WTC11 (cell line): ENCODE results near the gene SARDH. TPM values are rescaled to one million over a fixed set of nuclear protein-coding genes. Genes with fewer than 3 reads are reported as not detected.

ENCODE experiments used
- CREM ChIP-seq: sonication (generic); formaldehyde crosslinking; IDR thresholded peaks from 2 replicates; pipeline ENCODE4 v1.8.1; 2022; ENCODE audit warnings: mild to moderate bottlenecking, missing genetic modification reagents, moderate library complexity
- ESRRA ChIP-seq: sonication (generic); formaldehyde crosslinking; IDR thresholded peaks from 2 replicates; pipeline ENCODE4 v1.8.1; 2022; ENCODE audit warnings: mild to moderate bottlenecking, missing genetic modification reagents, borderline replicate concordance
- GRHL2 ChIP-seq: fragments of 250-450 bp; sonication (Bioruptor Pico); IDR thresholded peaks from 2 replicates; pipeline ENCODE4 v1.8.0; 2022; ENCODE audit warnings: mild to moderate bottlenecking, moderate library complexity; ENCODE audit not compliant: insufficient replicate concordance, severe bottlenecking
- GTF2I ChIP-seq: fragments of 250-450 bp; sonication (Bioruptor Pico); conservative IDR thresholded peaks from 2 replicates; pipeline ENCODE4 v1.4.0; 2021; ENCODE audit warnings: mild to moderate bottlenecking
- MXD4 ChIP-seq: fragments of 250-450 bp; sonication (Bioruptor Pico); IDR thresholded peaks from 2 replicates; pipeline ENCODE4 v1.8.0; 2021; ENCODE audit warnings: mild to moderate bottlenecking, moderate library complexity, borderline replicate concordance
- MYBL2 ChIP-seq: sonication (generic); formaldehyde crosslinking; IDR thresholded peaks from 2 replicates; pipeline ENCODE4 v1.8.1; 2023; ENCODE audit warnings: mild to moderate bottlenecking, moderate library complexity, missing genetic modification reagents
- NFATC4 ChIP-seq: fragments of 250-450 bp; sonication (Bioruptor Pico); IDR thresholded peaks from 2 replicates; pipeline ENCODE4 v1.9.0; 2021; ENCODE audit warnings: mild to moderate bottlenecking
- ZBTB21 ChIP-seq: sonication (generic); formaldehyde crosslinking; IDR thresholded peaks from 2 replicates; pipeline ENCODE4 v1.8.1; 2023; ENCODE audit warnings: mild to moderate bottlenecking, missing genetic modification reagents, borderline replicate concordance
- ZNF121 ChIP-seq: sonication (generic); formaldehyde crosslinking; IDR thresholded peaks from 2 replicates; pipeline ENCODE4 v1.8.0; 2023; ENCODE audit warnings: missing genetic modification reagents
- ZNF232 ChIP-seq: sonication (generic); formaldehyde crosslinking; IDR thresholded peaks from 2 replicates; pipeline ENCODE4 v1.8.0; 2022; ENCODE audit warnings: mild to moderate bottlenecking, missing genetic modification reagents
- total RNA-seq: library from RNA; stranded (reverse); gene quantifications from 3 replicates; pipeline ENCODE4 v1.2.3, GENCODE V29; 2021
- TF ChIP-seq, protein P1 (sequence below): fragments of 250-450 bp; sonication (Bioruptor Pico); conservative IDR thresholded peaks from 2 replicates; pipeline ENCODE4 v1.9.0; 2021; ENCODE audit warnings: mild to moderate bottlenecking
- TF ChIP-seq, protein P2 (sequence below): sonication (generic); formaldehyde crosslinking; conservative IDR thresholded peaks from 2 replicates; pipeline ENCODE4 v1.8.1; 2022; ENCODE audit warnings: mild to moderate bottlenecking, missing genetic modification reagents
- TF ChIP-seq, protein P3 (sequence below): sonication (generic); formaldehyde crosslinking; IDR thresholded peaks from 2 replicates; pipeline ENCODE4 v1.8.1; 2022; ENCODE audit warnings: missing genetic modification reagents, borderline replicate concordance
- TF ChIP-seq, protein P4 (sequence below): sonication (generic); formaldehyde crosslinking; IDR thresholded peaks from 2 replicates; pipeline ENCODE4 v1.8.0; 2023; ENCODE audit warnings: missing genetic modification reagents, mild to moderate bottlenecking, borderline replicate concordance
- TF ChIP-seq, protein P5 (sequence below): sonication (generic); formaldehyde crosslinking; conservative IDR thresholded peaks from 2 replicates; pipeline ENCODE4 v1.8.1; 2023; ENCODE audit warnings: mild to moderate bottlenecking, low read depth, missing genetic modification reagents, moderate library complexity

SARDH gene
- total RNA-seq, 1 experiment from 2014 or later, result 8.5 TPM

DNA sequence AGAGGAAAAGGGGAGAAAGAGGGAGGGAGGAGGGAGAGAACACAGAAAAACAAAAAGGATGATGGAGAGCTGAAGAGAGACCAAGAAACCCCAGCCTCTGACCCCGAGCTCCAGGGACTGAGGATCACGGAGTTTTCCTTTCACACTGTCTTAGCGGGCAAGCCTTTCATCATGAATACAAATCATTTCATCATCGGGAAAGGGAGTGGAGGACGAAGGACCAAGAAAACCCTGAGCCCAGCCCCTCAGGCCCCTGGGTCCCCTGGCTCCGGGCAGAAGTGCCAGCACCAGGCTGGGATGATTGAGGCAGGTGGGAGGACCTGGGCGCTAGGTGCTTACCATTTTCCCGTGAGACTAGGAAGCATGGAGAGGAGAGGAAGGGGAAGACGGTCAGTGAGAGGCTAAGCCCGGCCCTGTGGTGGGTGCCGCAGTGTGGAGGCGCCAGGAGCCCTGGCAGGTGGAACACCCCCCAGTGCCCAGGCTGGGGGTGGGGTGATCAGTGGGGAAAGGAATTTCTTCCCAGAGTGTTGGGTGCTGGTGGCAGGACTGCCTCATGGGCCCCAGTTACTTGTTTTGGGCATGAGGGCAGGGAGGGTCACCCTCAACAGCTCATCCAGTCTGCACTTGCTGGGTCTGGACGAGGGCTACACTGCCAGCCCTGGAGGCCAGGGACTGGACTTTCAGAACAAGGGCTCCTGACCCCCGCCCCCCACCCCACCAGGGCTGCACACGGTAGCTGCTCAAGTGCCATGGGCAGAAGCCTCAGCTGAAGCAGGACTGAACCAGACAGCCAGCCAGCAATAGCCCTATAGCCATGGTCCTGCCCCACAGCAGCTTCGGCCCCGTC is 49.0 kb upstream of the SARDH start (continued):
- TF ChIP-seq, protein P1, sequence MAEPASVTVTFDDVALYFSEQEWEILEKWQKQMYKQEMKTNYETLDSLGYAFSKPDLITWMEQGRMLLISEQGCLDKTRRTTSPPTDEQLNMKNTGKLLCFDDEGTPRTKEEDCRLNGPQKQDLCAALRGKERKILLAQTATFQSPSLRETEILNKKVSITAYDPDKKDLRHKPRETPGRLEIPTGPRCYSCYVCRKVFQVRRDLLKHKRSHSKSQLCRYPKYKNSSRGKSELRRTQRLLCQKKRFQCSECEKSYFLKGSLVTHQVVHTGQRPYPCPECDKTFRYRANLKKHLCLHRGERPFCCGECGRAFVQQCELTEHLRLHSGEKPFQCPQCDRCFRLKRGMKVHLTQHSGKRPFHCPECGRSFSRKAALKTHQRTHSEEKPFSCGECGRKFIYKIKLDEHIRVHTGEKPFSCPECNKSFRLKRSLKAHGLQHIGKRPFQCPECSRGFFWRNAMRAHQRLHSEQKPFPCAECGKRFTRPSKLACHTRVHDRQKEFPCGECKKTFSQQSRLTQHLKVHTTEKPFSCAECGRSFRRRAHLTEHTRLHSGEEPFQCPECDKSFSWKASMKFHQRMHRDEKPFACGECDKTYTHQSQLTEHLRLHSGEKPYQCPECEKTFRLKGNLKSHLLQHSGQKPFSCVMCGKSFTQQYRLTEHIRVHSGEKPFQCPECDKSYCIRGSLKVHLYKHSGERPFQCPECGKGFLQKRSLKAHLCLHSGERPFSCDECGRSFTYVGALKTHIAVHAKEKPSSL (CRISPR knock-in tag), result no peak
- TF ChIP-seq ZNF232 (CRISPR knock-in tag) (no peak), ESRRA (CRISPR knock-in tag) (no peak), MXD4 (no peak), ZNF121 (CRISPR knock-in tag) (no peak), GTF2I (CRISPR knock-in tag) (no peak), MYBL2 (CRISPR knock-in tag) (no peak), ZBTB21 (CRISPR knock-in tag) (no peak), GRHL2 (CRISPR knock-in tag) (no peak), NFATC4 (CRISPR knock-in tag) (no peak), CREM (CRISPR knock-in tag) (no peak)
- TF ChIP-seq, protein P2, sequence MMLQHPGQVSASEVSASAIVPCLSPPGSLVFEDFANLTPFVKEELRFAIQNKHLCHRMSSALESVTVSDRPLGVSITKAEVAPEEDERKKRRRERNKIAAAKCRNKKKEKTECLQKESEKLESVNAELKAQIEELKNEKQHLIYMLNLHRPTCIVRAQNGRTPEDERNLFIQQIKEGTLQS (CRISPR knock-in tag), result no peak
- TF ChIP-seq, protein P3, sequence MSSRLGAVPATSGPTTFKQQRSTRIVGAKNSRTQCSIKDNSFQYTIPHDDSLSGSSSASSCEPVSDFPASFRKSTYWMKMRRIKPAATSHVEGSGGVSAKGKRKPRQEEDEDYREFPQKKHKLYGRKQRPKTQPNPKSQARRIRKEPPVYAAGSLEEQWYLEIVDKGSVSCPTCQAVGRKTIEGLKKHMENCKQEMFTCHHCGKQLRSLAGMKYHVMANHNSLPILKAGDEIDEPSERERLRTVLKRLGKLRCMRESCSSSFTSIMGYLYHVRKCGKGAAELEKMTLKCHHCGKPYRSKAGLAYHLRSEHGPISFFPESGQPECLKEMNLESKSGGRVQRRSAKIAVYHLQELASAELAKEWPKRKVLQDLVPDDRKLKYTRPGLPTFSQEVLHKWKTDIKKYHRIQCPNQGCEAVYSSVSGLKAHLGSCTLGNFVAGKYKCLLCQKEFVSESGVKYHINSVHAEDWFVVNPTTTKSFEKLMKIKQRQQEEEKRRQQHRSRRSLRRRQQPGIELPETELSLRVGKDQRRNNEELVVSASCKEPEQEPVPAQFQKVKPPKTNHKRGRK (CRISPR knock-in tag), result no peak
- TF ChIP-seq, protein P4, sequence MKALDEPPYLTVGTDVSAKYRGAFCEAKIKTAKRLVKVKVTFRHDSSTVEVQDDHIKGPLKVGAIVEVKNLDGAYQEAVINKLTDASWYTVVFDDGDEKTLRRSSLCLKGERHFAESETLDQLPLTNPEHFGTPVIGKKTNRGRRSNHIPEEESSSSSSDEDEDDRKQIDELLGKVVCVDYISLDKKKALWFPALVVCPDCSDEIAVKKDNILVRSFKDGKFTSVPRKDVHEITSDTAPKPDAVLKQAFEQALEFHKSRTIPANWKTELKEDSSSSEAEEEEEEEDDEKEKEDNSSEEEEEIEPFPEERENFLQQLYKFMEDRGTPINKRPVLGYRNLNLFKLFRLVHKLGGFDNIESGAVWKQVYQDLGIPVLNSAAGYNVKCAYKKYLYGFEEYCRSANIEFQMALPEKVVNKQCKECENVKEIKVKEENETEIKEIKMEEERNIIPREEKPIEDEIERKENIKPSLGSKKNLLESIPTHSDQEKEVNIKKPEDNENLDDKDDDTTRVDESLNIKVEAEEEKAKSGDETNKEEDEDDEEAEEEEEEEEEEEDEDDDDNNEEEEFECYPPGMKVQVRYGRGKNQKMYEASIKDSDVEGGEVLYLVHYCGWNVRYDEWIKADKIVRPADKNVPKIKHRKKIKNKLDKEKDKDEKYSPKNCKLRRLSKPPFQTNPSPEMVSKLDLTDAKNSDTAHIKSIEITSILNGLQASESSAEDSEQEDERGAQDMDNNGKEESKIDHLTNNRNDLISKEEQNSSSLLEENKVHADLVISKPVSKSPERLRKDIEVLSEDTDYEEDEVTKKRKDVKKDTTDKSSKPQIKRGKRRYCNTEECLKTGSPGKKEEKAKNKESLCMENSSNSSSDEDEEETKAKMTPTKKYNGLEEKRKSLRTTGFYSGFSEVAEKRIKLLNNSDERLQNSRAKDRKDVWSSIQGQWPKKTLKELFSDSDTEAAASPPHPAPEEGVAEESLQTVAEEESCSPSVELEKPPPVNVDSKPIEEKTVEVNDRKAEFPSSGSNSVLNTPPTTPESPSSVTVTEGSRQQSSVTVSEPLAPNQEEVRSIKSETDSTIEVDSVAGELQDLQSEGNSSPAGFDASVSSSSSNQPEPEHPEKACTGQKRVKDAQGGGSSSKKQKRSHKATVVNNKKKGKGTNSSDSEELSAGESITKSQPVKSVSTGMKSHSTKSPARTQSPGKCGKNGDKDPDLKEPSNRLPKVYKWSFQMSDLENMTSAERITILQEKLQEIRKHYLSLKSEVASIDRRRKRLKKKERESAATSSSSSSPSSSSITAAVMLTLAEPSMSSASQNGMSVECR (CRISPR knock-in tag), result no peak
- TF ChIP-seq, protein P5, sequence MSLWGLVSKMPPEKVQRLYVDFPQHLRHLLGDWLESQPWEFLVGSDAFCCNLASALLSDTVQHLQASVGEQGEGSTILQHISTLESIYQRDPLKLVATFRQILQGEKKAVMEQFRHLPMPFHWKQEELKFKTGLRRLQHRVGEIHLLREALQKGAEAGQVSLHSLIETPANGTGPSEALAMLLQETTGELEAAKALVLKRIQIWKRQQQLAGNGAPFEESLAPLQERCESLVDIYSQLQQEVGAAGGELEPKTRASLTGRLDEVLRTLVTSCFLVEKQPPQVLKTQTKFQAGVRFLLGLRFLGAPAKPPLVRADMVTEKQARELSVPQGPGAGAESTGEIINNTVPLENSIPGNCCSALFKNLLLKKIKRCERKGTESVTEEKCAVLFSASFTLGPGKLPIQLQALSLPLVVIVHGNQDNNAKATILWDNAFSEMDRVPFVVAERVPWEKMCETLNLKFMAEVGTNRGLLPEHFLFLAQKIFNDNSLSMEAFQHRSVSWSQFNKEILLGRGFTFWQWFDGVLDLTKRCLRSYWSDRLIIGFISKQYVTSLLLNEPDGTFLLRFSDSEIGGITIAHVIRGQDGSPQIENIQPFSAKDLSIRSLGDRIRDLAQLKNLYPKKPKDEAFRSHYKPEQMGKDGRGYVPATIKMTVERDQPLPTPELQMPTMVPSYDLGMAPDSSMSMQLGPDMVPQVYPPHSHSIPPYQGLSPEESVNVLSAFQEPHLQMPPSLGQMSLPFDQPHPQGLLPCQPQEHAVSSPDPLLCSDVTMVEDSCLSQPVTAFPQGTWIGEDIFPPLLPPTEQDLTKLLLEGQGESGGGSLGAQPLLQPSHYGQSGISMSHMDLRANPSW (CRISPR knock-in tag), result no peak
- TF ChIP-seq, all 79 proteins: peak for 0
